ENCODE data around the gene NR5A2. TPM values are rescaled to one million over a fixed set of nuclear protein-coding genes. Genes with fewer than 3 reads are reported as not detected.

The NR5A2 gene
- total RNA-seq, 2 experiments from 2014 or later, result not detected

- Mint-ChIP-seq H3K4me1 (ENCODE audit: low read depth) (no peaks in the 10 kb centered on the region), H3K4me3 (no peak overlapping the region), H3K36me3 (no peaks in the 10 kb centered on the region), H3K27me3 (peaks cover 9% of the 10 kb centered on the region), H3K27ac (no peak overlapping the region), H3K9me3 (no peaks in the 10 kb centered on the region)
- no peak for DNase-seq
- ChIA-PET CTCF (no interaction called here), POLR2A (no interaction called here)
- intact Hi-C loops (cut with micrococcal nuclease), result no loop called here
Measured at GRCh38 chr1:200118779-200119505, 91.4 kb downstream of the NR5A2 start.

GRCh38 chr1:200121421-200121820 is 93.9 kb downstream of the NR5A2 start:
- CTCF ChIA-PET, result no interaction called here
- no peak overlapping the region for H3K27ac Mint-ChIP-seq
- H3K9me3 Mint-ChIP-seq, result no peaks in the 10 kb centered on the region
- peaks cover 5% of the 10 kb centered on the region for H3K27me3 Mint-ChIP-seq
- no peak for DNase-seq
- no peaks in the 10 kb centered on the region for H3K4me1 Mint-ChIP-seq (ENCODE audit: low read depth)
- H3K36me3 Mint-ChIP-seq, result no peaks in the 10 kb centered on the region
- intact Hi-C loops (cut with micrococcal nuclease), result no loop called here
- H3K4me3 Mint-ChIP-seq, result no peak overlapping the region
- POLR2A ChIA-PET, result no interaction called here

- CTCF ChIA-PET, result interaction anchor here (1.0 kb wide), 1 partner anchor 440 kb away, joined by 4 read pairs; no protein-coding TSS in a partner anchor
- DNase-seq, result no peak
- no peak overlapping the region for H3K27ac Mint-ChIP-seq
- POLR2A ChIA-PET, result no interaction called here
- peaks cover 5% of the 10 kb centered on the region for H3K4me1 Mint-ChIP-seq (ENCODE audit: low read depth)
- H3K4me3 Mint-ChIP-seq, result no peak overlapping the region
- H3K36me3 Mint-ChIP-seq, result no peaks in the 10 kb centered on the region
- no peaks in the 10 kb centered on the region for H3K9me3 Mint-ChIP-seq
- intact Hi-C loops (cut with micrococcal nuclease), result no loop called here
- H3K27me3 Mint-ChIP-seq, result peaks cover 5% of the 10 kb centered on the region
Measured at GRCh38 chr1:200124309-200124708, 96.8 kb downstream of the NR5A2 start.

GRCh38 chr1:200128081-200128480 is 100.6 kb downstream of the NR5A2 start:
- DNase-seq, result no peak
- ChIA-PET CTCF (interaction anchor here (1.0 kb wide), 1 partner anchor 362 kb away, joined by 5 read pairs; no protein-coding TSS in a partner anchor), POLR2A (no interaction called here)
- H3K27ac Mint-ChIP-seq, result no peak overlapping the region
- no peaks in the 10 kb centered on the region for H3K9me3 Mint-ChIP-seq
- peaks cover 16% of the 10 kb centered on the region for H3K4me1 Mint-ChIP-seq (ENCODE audit: low read depth)
- H3K36me3 Mint-ChIP-seq, result no peaks in the 10 kb centered on the region
- no peak overlapping the region for H3K4me3 Mint-ChIP-seq
- no peaks in the 10 kb centered on the region for H3K27me3 Mint-ChIP-seq
- intact Hi-C loops (cut with micrococcal nuclease), result loop anchor here (5.0 kb wide), 1 partner anchor 1356 kb away; no protein-coding TSS in a partner anchor

- intact Hi-C loops (cut with micrococcal nuclease), result loop anchor here (5.0 kb wide), 1 partner anchor 1357 kb away; no protein-coding TSS in a partner anchor
- peak; percentile 17 for DNase-seq
- Mint-ChIP-seq H3K36me3 (no peaks in the 10 kb centered on the region), H3K4me1 (ENCODE audit: low read depth) (peaks cover 16% of the 10 kb centered on the region), H3K9me3 (no peaks in the 10 kb centered on the region), H3K27me3 (no peaks in the 10 kb centered on the region), H3K4me3 (no peak overlapping the region), H3K27ac (no peak overlapping the region)
- CTCF ChIA-PET, result no interaction called here
- POLR2A ChIA-PET, result no interaction called here
Measured at GRCh38 chr1:200128944-200129879, 101.7 kb downstream of the NR5A2 start.

- H3K27me3 Mint-ChIP-seq, result no peaks in the 10 kb centered on the region
- no peak overlapping the region for H3K4me3 Mint-ChIP-seq
- no peaks in the 10 kb centered on the region for H3K36me3 Mint-ChIP-seq
- POLR2A ChIA-PET, result no interaction called here
- no peak for DNase-seq
- H3K9me3 Mint-ChIP-seq, result no peaks in the 10 kb centered on the region
- intact Hi-C loops (cut with micrococcal nuclease), result no loop called here
- peaks cover 16% of the 10 kb centered on the region for H3K4me1 Mint-ChIP-seq (ENCODE audit: low read depth)
- CTCF ChIA-PET, result interaction anchor here (0.7 to 0.9 kb wide), 2 partner anchors 9 to 1661 kb away, joined by 4 to 6 read pairs; no protein-coding TSS in a partner anchor
- H3K27ac Mint-ChIP-seq, result no peak overlapping the region
Measured at GRCh38 chr1:200130552-200130951, 103.0 kb downstream of the NR5A2 start.

- H3K4me3 Mint-ChIP-seq, result no peak overlapping the region
- H3K9me3 Mint-ChIP-seq, result no peaks in the 10 kb centered on the region
- POLR2A ChIA-PET, result no interaction called here
- CTCF ChIA-PET, result interaction anchor here (0.7 kb wide), 1 partner anchor 8 kb away, joined by 3 read pairs; no protein-coding TSS in a partner anchor
- H3K27ac Mint-ChIP-seq, result no peak overlapping the region
- DNase-seq, result no peak
- no peaks in the 10 kb centered on the region for H3K36me3 Mint-ChIP-seq
- H3K4me1 Mint-ChIP-seq (ENCODE audit: low read depth), result peaks cover 16% of the 10 kb centered on the region
- intact Hi-C loops (cut with micrococcal nuclease), result no loop called here
- no peaks in the 10 kb centered on the region for H3K27me3 Mint-ChIP-seq
Measured at GRCh38 chr1:200131551-200132125, 104.1 kb downstream of the NR5A2 start.

GRCh38 chr1:200133123-200133522 is 105.6 kb downstream of the NR5A2 start:
- ChIA-PET CTCF (interaction anchor here (1.2 kb wide), 1 partner anchor 129 kb away, joined by 3 read pairs; no protein-coding TSS in a partner anchor), POLR2A (no interaction called here)
- no peaks in the 10 kb centered on the region for H3K36me3 Mint-ChIP-seq
- H3K4me1 Mint-ChIP-seq (ENCODE audit: low read depth), result peaks cover 16% of the 10 kb centered on the region
- intact Hi-C loops (cut with micrococcal nuclease), result no loop called here
- H3K27me3 Mint-ChIP-seq, result no peaks in the 10 kb centered on the region
- no peak overlapping the region for H3K4me3 Mint-ChIP-seq
- DNase-seq, result no peak
- H3K27ac Mint-ChIP-seq, result no peak overlapping the region
- no peaks in the 10 kb centered on the region for H3K9me3 Mint-ChIP-seq

GRCh38 chr1:200134116-200134515 is 106.6 kb downstream of the NR5A2 start:
- POLR2A ChIA-PET, result no interaction called here
- Mint-ChIP-seq H3K27ac (no peak overlapping the region), H3K27me3 (no peaks in the 10 kb centered on the region), H3K9me3 (no peaks in the 10 kb centered on the region), H3K4me3 (no peak overlapping the region), H3K4me1 (ENCODE audit: low read depth) (peaks cover 13% of the 10 kb centered on the region), H3K36me3 (no peaks in the 10 kb centered on the region)
- CTCF ChIA-PET, result interaction anchor here (0.9 to 1.2 kb wide), 2 partner anchors 12 to 128 kb away, joined by 3 read pairs; no protein-coding TSS in a partner anchor
- intact Hi-C loops (cut with micrococcal nuclease), result no loop called here
- DNase-seq, result no peak

- POLR2A ChIA-PET, result no interaction called here
Measured at GRCh38 chr1:200136384-200136783, 108.9 kb downstream of the NR5A2 start.

GRCh38 chr1:200139661-200140250 is 112.2 kb downstream of the NR5A2 start:
- H3K36me3 Mint-ChIP-seq, result no peaks in the 10 kb centered on the region
- ChIA-PET POLR2A (no interaction called here), CTCF (interaction anchor here (0.6 to 2.8 kb wide), 25 partner anchors 8 to 455 kb away, joined by 3 to 16 read pairs (median 4); no protein-coding TSS in a partner anchor)
- H3K4me3 Mint-ChIP-seq, result no peak overlapping the region
- no peaks in the 10 kb centered on the region for H3K27me3 Mint-ChIP-seq
- intact Hi-C loops (cut with micrococcal nuclease), result loop anchor here (1.0 to 5.0 kb wide), 5 partner anchors 113 to 371 kb away; no protein-coding TSS in a partner anchor
- DNase-seq, result peak; percentile 27
- no peaks in the 10 kb centered on the region for H3K9me3 Mint-ChIP-seq
- no peak overlapping the region for H3K27ac Mint-ChIP-seq
- H3K4me1 Mint-ChIP-seq (ENCODE audit: low read depth), result no peaks in the 10 kb centered on the region

More at GRCh38 chr1:200136384-200136783, 108.9 kb downstream of the NR5A2 start:
- intact Hi-C loops (cut with micrococcal nuclease), result loop anchor here (5.0 kb wide), 1 partner anchor 116 kb away; no protein-coding TSS in a partner anchor
- Mint-ChIP-seq H3K27me3 (no peaks in the 10 kb centered on the region), H3K4me1 (ENCODE audit: low read depth) (no peaks in the 10 kb centered on the region), H3K4me3 (no peak overlapping the region), H3K27ac (no peak overlapping the region), H3K36me3 (no peaks in the 10 kb centered on the region), H3K9me3 (no peaks in the 10 kb centered on the region)
- no peak for DNase-seq
- CTCF ChIA-PET, result interaction anchor here (1.0 to 1.1 kb wide), 2 partner anchors 352 to 376 kb away, joined by 3 read pairs; no protein-coding TSS in a partner anchor
